Neutrophil (primary cell): ENCODE measurements around the gene CNST.

Experiments used
- H3K27ac ChIP-seq: fragments of 200-600 bp; sonication (generic); 2 replicates; pipeline ENCODE4 v1.5.1; 2016; ENCODE audit warnings: mild to moderate bottlenecking, moderate library complexity
- H3K27me3 ChIP-seq: fragments of 200-600 bp; sonication (generic); 2 replicates; pipeline ENCODE4 v1.6.0; 2016; ENCODE audit warnings: mild to moderate bottlenecking
- H3K36me3 ChIP-seq: fragments of 200-600 bp; sonication (generic); 2 replicates; pipeline ENCODE4 v1.5.1; 2017
- H3K4me1 ChIP-seq, 2 experiments: fragments of 200-600 bp in 1 of 2; sonication (generic) in 1 of 2; 1 replicate in 1 of 2; 2 replicates in 1 of 2; pipeline versions ENCODE4 v1.5.1 to v1.6.1; 2013 to 2016; ENCODE audit warnings: low read depth in 1 of 2, low read length in 1 of 2, mild to moderate bottlenecking in 1 of 2, moderate library complexity in 1 of 2; ENCODE audit not compliant: control insufficient read depth in 1 of 2, insufficient read depth in 1 of 2
- H3K4me3 ChIP-seq, 2 experiments: fragments of 200-600 bp in 1 of 2; sonication (generic) in 1 of 2; 1 replicate in 1 of 2; 2 replicates in 1 of 2; pipeline ENCODE4 v1.5.1; 2013 to 2016; ENCODE audit warnings: low read depth in 1 of 2, low read length in 1 of 2, mild to moderate bottlenecking in 1 of 2, moderate library complexity in 1 of 2
- H3K9me3 ChIP-seq: fragments of 200-600 bp; sonication (generic); 2 replicates; pipeline ENCODE4 v1.5.1; 2016
- CTCF ChIP-seq: fragments of 200-600 bp; sonication (generic); IDR thresholded peaks from 2 replicates; pipeline ENCODE4 v1.5.1; 2016; ENCODE audit warnings: antibody characterized with exemption

Gene CNST

DNA sequence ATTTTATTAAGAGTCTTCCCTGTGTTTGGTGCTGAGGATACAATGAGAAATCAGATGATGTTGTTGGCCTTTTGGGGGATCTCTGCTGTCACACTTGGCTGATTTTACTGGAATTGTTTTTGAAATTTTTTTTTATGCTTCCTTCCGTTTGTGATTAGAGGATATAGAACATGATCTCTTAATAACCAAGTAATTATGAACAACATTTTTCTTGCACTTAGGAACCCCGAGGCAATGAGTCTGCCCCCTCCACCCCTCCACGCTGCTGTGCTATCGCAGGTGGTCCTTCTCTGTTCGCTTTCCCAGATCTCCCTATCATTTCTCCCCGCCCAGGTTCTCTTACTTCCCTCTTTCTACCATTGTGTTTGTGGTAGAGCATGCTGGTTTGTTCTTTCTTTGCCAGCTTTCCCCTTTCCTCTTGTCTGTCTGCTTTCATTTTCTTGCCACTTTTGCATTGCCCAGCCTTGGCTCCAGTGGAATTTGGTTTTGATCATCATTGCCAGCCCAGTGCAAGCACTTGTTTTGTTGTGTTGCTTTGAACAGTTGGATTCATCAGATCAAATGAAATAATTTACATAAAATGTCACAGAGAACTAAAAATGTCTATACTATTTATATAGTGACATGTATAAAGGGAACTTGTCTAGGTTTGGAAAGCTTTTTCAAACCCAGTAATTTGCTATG, 84.9 kb downstream of the CNST start:
- Histone ChIP-seq H3K4me1 (no peaks in the 10 kb centered on the region), H3K27me3 (no peaks in the 10 kb centered on the region), H3K27ac (no peak overlapping the region), H3K36me3 (peaks cover 28% of the 10 kb centered on the region), H3K4me3 (no peak overlapping the region), H3K9me3 (no peaks in the 10 kb centered on the region)
- TF ChIP-seq CTCF = no peak

DNA sequence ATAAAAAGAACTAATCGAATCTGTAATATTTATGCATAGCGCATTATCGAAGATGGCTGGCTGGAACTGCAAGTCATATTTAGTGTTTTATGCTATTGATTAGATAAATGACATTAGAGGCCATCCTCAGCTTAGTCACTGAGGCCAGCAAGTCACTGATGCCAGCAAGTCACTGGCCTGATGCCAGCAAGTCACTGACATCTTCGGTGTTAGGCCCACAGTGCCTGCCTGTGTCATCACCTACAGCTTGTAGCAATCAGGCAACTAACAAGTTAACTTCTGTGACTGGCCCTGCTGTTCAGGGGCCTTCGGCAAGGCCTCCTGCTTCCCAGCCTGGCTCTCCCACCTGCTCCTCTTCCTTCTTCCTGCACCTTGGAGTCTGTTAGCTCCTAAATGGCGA, 92.3 kb downstream of the CNST start:
- Histone ChIP-seq H3K4me3 (no peak overlapping the region), H3K4me1 (no peaks in the 10 kb centered on the region), H3K36me3 (peaks cover 33% of the 10 kb centered on the region), H3K27ac (no peak overlapping the region), H3K9me3 (no peaks in the 10 kb centered on the region), H3K27me3 (no peaks in the 10 kb centered on the region)
- TF ChIP-seq CTCF = no peak

GRCh38 chr1:246659594-246660140, 93.4 kb downstream of the CNST start:
- no peak for TF ChIP-seq CTCF

GRCh38 chr1:246661451-246661850, 95.2 kb downstream of the CNST start:
- Histone ChIP-seq H3K36me3 (peaks cover 35% of the 10 kb centered on the region), H3K9me3 (no peaks in the 10 kb centered on the region), H3K4me1 (peaks cover 0 to 3% of the 10 kb centered on the region in 2 experiments), H3K27ac (no peak overlapping the region), H3K27me3 (no peaks in the 10 kb centered on the region), H3K4me3 (no peak overlapping the region)
- TF ChIP-seq CTCF = no peak

More at GRCh38 chr1:246659594-246660140, 93.4 kb downstream of the CNST start:
- H3K27me3 ChIP-seq = no peaks in the 10 kb centered on the region
- H3K4me1 ChIP-seq = no peaks in the 10 kb centered on the region
- peaks cover 27% of the 10 kb centered on the region for H3K36me3 ChIP-seq
- H3K9me3 ChIP-seq = no peaks in the 10 kb centered on the region
- no peak overlapping the region for H3K4me3 ChIP-seq
- no peak overlapping the region for H3K27ac ChIP-seq

- no peaks in the 10 kb centered on the region for H3K27me3 ChIP-seq
- no peak for TF ChIP-seq CTCF
- peaks cover 17% of the 10 kb centered on the region for H3K36me3 ChIP-seq
- no peak overlapping the region for H3K4me3 ChIP-seq
- H3K27ac ChIP-seq = no peak overlapping the region
- H3K9me3 ChIP-seq = no peaks in the 10 kb centered on the region
- peaks cover 0 to 3% of the 10 kb centered on the region in 2 experiments for H3K4me1 ChIP-seq
These were observed 101.5 kb downstream of the CNST start for GRCh38 chr1:246667773-246668172.
